ENCODE measurements around the gene CH25H.

DNA sequence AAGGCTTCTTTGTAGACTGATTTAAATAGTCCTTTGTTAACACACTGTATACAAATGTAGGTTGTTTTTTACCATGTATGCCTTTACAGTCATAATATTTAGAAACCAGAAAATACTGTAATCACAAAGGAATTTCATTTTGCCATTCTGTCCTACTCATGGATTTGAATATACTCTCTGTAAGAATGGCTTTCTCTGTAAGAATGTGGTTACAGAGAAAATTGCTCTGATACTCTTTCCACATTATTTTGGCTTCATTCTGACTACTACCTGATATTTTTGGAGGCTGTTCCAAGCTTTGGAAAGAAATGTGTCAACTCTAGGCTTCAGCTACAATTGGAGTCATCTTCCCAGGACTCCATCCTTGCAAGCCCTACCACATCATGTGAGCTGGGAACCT is 23.5 kb downstream of the CH25H start:
- TF ChIP-seq POLR2A (IDR thresholded peaks at IDR 0.05): no peak
- TF ChIP-seq, protein P1, sequence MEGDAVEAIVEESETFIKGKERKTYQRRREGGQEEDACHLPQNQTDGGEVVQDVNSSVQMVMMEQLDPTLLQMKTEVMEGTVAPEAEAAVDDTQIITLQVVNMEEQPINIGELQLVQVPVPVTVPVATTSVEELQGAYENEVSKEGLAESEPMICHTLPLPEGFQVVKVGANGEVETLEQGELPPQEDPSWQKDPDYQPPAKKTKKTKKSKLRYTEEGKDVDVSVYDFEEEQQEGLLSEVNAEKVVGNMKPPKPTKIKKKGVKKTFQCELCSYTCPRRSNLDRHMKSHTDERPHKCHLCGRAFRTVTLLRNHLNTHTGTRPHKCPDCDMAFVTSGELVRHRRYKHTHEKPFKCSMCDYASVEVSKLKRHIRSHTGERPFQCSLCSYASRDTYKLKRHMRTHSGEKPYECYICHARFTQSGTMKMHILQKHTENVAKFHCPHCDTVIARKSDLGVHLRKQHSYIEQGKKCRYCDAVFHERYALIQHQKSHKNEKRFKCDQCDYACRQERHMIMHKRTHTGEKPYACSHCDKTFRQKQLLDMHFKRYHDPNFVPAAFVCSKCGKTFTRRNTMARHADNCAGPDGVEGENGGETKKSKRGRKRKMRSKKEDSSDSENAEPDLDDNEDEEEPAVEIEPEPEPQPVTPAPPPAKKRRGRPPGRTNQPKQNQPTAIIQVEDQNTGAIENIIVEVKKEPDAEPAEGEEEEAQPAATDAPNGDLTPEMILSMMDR (IDR thresholded peaks at IDR 0.05): no peak
- no peak for TF ChIP-seq POLR2AphosphoS5 (IDR thresholded peaks at IDR 0.05)

Measured in prostate gland (tissue), 2 donors.